SK-N-SH (cell line): ENCODE measurements around the gene PALM.

Experiments
- YY1 ChIP-seq: IDR thresholded peaks from 2 replicates; pipeline ENCODE4 v1.4.0; 2012; ENCODE audit warnings: low read depth, mild to moderate bottlenecking
- TF ChIP-seq, protein P1 (sequence below): IDR thresholded peaks from 2 replicates; pipeline ENCODE4 v1.4.0; 2012; ENCODE audit warnings: low read depth, borderline replicate concordance
- TF ChIP-seq, protein P2 (sequence below): fragments of 200-600 bp; sonication (generic); IDR thresholded peaks from 2 replicates; pipeline ENCODE4 v1.6.1; 2017; ENCODE audit warnings: antibody characterized with exemption, mild to moderate bottlenecking, moderate library complexity

DNA sequence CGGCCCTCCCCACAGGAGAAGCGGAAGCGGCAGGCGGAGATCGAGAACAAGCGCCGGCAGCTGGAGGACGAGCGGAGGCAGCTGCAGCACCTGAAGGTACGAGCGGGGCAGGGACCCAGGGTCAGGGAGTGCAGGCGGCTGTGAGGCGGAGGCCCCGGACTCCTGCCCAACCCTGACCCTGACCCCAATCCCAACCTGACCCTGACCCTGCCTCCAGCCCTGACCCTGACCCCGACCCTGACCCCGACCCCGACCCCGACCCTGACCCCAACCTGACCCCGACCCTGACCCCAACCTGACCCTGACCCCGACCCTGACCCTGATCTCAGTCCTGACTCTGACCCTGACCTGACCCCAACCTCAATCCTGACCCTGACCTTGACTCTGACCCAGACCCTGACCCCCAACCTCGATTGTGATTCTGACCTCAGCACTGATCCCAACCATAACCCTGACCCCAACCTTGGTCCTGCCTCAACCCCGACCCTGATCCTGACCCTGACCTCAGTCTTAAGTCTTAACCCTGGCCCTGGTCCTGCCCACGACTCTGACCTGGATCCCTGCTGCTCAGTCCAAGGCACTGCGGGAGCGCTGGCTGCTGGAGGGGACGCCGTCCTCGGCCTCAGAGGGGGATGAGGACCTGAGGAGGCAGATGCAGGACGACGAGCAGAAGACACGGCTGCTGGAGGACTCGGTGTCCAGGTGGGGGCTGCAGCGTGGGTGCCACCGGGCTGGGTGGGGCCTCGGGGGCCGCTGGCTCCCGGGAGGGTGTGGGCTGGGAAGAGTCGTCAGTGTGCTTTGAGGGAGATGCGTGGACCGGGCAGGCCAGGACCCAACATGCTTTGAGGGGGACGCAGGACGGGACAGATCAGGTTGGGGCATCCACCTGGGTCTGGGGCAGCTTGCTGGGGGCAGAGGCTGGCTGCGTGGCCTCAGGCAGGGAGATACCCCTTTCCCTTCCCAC lies 18.5 kb downstream of the PALM start:
- TF ChIP-seq, protein P1, sequence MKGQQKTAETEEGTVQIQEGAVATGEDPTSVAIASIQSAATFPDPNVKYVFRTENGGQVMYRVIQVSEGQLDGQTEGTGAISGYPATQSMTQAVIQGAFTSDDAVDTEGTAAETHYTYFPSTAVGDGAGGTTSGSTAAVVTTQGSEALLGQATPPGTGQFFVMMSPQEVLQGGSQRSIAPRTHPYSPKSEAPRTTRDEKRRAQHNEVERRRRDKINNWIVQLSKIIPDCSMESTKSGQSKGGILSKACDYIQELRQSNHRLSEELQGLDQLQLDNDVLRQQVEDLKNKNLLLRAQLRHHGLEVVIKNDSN = no peak
- no peak for TF ChIP-seq YY1
- TF ChIP-seq, protein P2, sequence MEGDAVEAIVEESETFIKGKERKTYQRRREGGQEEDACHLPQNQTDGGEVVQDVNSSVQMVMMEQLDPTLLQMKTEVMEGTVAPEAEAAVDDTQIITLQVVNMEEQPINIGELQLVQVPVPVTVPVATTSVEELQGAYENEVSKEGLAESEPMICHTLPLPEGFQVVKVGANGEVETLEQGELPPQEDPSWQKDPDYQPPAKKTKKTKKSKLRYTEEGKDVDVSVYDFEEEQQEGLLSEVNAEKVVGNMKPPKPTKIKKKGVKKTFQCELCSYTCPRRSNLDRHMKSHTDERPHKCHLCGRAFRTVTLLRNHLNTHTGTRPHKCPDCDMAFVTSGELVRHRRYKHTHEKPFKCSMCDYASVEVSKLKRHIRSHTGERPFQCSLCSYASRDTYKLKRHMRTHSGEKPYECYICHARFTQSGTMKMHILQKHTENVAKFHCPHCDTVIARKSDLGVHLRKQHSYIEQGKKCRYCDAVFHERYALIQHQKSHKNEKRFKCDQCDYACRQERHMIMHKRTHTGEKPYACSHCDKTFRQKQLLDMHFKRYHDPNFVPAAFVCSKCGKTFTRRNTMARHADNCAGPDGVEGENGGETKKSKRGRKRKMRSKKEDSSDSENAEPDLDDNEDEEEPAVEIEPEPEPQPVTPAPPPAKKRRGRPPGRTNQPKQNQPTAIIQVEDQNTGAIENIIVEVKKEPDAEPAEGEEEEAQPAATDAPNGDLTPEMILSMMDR = no peak
